ENCODE results near the gene RBBP4. TPM values are rescaled to one million over a fixed set of nuclear protein-coding genes. Genes with fewer than 3 reads are reported as not detected.
A peak's percentile ranks its signal among the peaks of the same experiment; 100 is the strongest.

RBBP4 gene
- total RNA-seq, 4 donors from 2014 or later: 40.4 to 117 (median 67.7) TPM

GRCh38 chr1:32718527-32718926, 67.5 kb downstream of the RBBP4 start:
- DNase-seq: no peak
- H3K36me3 ChIP-seq: no peaks in the 10 kb centered on the region
- in situ Hi-C loops (cut with MboI; ENCODE audit: low pct_ligation_motif_present in 1 of 4, low pct_unique_long_range_greater_than_20kb in 1 of 4, low sequenced_read_pairs in 3 of 4): loop anchor here in 2 of 4 donors (10.0 kb wide), 1 partner anchor 56 kb away; no protein-coding TSS in a partner anchor
- peaks cover 7 to 20% (median 15%) of the 10 kb centered on the region in 4 donors for H3K4me1 ChIP-seq
- no peak overlapping the region for H3K27ac ChIP-seq
- intact Hi-C loops (cut with DNase I; ENCODE audit: low total_unique reads): no loop called here
- H3K27me3 ChIP-seq: no peaks in the 10 kb centered on the region
- H3K9me3 ChIP-seq: no peaks in the 10 kb centered on the region
- WGBS, 2 donors (ENCODE audit: low coverage in 1 of 2): 78% methylated on average over 1 of the region's 1 CpG; no CpG with 5 or more reads in 1 of the 2 donors
- H3K4me3 ChIP-seq: no peak overlapping the region
- no peak for TF ChIP-seq CTCF (IDR thresholded peaks at IDR 0.05)
- no peak for TF ChIP-seq EP300 (IDR thresholded peaks at IDR 0.05; ENCODE audit: low read depth)
- TF ChIP-seq POLR2AphosphoS5 (IDR thresholded peaks at IDR 0.05): no peak
- no peak for TF ChIP-seq POLR2A (IDR thresholded peaks at IDR 0.05)

GRCh38 chr1:32719681-32720275, 68.8 kb downstream of the RBBP4 start:
- Histone ChIP-seq H3K27ac (no peak overlapping the region), H3K4me1 (peaks cover 7 to 22% (median 17%) of the 10 kb centered on the region in 4 donors), H3K27me3 (no peaks in the 10 kb centered on the region), H3K36me3 (no peaks in the 10 kb centered on the region), H3K4me3 (no peak overlapping the region), H3K9me3 (no peaks in the 10 kb centered on the region)
- intact Hi-C loops (cut with DNase I; ENCODE audit: low total_unique reads) (no loop called here), in situ Hi-C loops (cut with MboI; ENCODE audit: low pct_ligation_motif_present in 1 of 4, low pct_unique_long_range_greater_than_20kb in 1 of 4, low sequenced_read_pairs in 3 of 4) (loop anchor here in 2 of 4 donors (10.0 kb wide), 1 partner anchor 55 kb away; no protein-coding TSS in a partner anchor)
- WGBS, 2 donors (ENCODE audit: low coverage in 1 of 2): 87% methylated on average over 4 of the region's 4 CpGs; no CpG with 5 or more reads in 1 of the 2 donors
- TF ChIP-seq CTCF (IDR thresholded peaks at IDR 0.05) (no peak), POLR2AphosphoS5 (IDR thresholded peaks at IDR 0.05) (no peak), EP300 (IDR thresholded peaks at IDR 0.05; ENCODE audit: low read depth) (no peak), POLR2A (IDR thresholded peaks at IDR 0.05) (no peak)
- DNase-seq: no peak

GRCh38 chr1:32724678-32725614, 73.9 kb downstream of the RBBP4 start:
- Histone ChIP-seq H3K27ac (no peak overlapping the region), H3K4me1 (peaks cover 3 to 13% (median 10%) of the 10 kb centered on the region in 4 donors), H3K9me3 (no peaks in the 10 kb centered on the region), H3K36me3 (no peaks in the 10 kb centered on the region), H3K27me3 (no peaks in the 10 kb centered on the region), H3K4me3 (no peak overlapping the region)
- intact Hi-C loops (cut with DNase I; ENCODE audit: low total_unique reads) (no loop called here), in situ Hi-C loops (cut with MboI; ENCODE audit: low pct_ligation_motif_present in 1 of 4, low pct_unique_long_range_greater_than_20kb in 1 of 4, low sequenced_read_pairs in 3 of 4) (no loop called here)
- DNase-seq: peak; percentile 65
- 53 to 64% methylated on average over 4 to 14 of the region's 14 CpGs for WGBS, 2 donors (ENCODE audit: low coverage in 1 of 2)
- TF ChIP-seq EP300 (IDR thresholded peaks at IDR 0.05; ENCODE audit: low read depth): no peak
- TF ChIP-seq POLR2AphosphoS5 (IDR thresholded peaks at IDR 0.05): peak in 1 of 3 donors; percentile 19

- no peak for DNase-seq
- in situ Hi-C loops (cut with MboI; ENCODE audit: low pct_ligation_motif_present in 1 of 4, low pct_unique_long_range_greater_than_20kb in 1 of 4, low sequenced_read_pairs in 3 of 4): no loop called here
- TF ChIP-seq EP300 (IDR thresholded peaks at IDR 0.05; ENCODE audit: low read depth) (no peak), POLR2AphosphoS5 (IDR thresholded peaks at IDR 0.05) (no peak), CTCF (IDR thresholded peaks at IDR 0.05) (no peak), POLR2A (IDR thresholded peaks at IDR 0.05) (no peak)
Observed at GRCh38 chr1:32725615-32725982, 74.6 kb downstream of the RBBP4 start.

More at GRCh38 chr1:32725615-32725982, 74.6 kb downstream of the RBBP4 start:
- Histone ChIP-seq H3K9me3 (no peaks in the 10 kb centered on the region), H3K36me3 (no peaks in the 10 kb centered on the region), H3K27me3 (no peaks in the 10 kb centered on the region), H3K4me3 (no peak overlapping the region), H3K27ac (no peak overlapping the region), H3K4me1 (peaks cover 3 to 13% (median 10%) of the 10 kb centered on the region in 4 donors)
- intact Hi-C loops (cut with DNase I; ENCODE audit: low total_unique reads): no loop called here
- WGBS, 2 donors (ENCODE audit: low coverage in 1 of 2): 75 to 92% methylated on average over 1 to 3 of the region's 3 CpGs

All from transverse colon (tissue), 4 donors.